Brain microvascular endothelial cell (primary cell): ENCODE data around the gene PDE11A.

Experiments used
- DNase-seq: peaks from one replicate; pipeline ENCODE4 v3.0.0-alpha.2; 2020
- H3K27ac ChIP-seq: fragments of 250-450 bp; sonication (Bioruptor Pico); 2 replicates; pipeline ENCODE4 v1.5.1; 2020; ENCODE audit warnings: mild to moderate bottlenecking, moderate library complexity
- H3K27me3 ChIP-seq: fragments of 250-450 bp; sonication (Bioruptor Pico); replicated peaks from 2 replicates; pipeline ENCODE4 v1.5.1; 2020; ENCODE audit warnings: mild to moderate bottlenecking
- H3K36me3 ChIP-seq: fragments of 250-450 bp; sonication (Bioruptor Pico); replicated peaks from 2 replicates; pipeline ENCODE4 v1.5.1; 2020; ENCODE audit warnings: mild to moderate bottlenecking
- H3K4me3 ChIP-seq: 2 replicates; pipeline ENCODE4 v1.5.1; 2011; ENCODE audit warnings: low read depth, mild to moderate bottlenecking, control low read depth, low read length, moderate library complexity
- in situ Hi-C: cut with HindIII; loops from 2 replicates; pipeline ENCODE4 v1.10.0; 2017; ENCODE audit warnings: low sequenced_read_pairs, low pct_ligation_motif_present
- TF ChIP-seq, protein P1 (sequence below): IDR thresholded peaks from 2 replicates; pipeline ENCODE4 v1.5.1; 2011; ENCODE audit warnings: low read depth, mild to moderate bottlenecking, moderate library complexity, low read length, control low read depth, inconsistent platforms; ENCODE audit errors: missing control alignments

Gene PDE11A

DNA sequence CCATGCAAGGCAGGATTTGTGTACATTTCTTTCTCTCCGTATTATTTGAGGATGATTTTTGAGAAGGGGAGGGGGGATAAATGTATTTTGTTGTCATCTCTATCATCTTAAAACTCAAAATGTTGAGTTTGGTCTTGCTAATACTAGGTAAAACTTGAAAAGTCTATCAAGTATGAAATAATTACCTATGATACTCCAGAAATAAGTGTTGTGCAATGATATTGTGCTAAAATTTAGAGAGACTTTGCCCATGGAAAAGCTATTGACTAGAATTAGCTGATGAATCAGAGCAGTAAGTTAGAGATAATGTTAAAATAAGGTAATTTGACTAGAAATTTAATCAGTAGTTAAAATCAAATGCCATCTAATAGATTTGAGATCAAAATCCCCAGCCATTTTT is 356.1 kb downstream of the PDE11A start:
- TF ChIP-seq, protein P1, sequence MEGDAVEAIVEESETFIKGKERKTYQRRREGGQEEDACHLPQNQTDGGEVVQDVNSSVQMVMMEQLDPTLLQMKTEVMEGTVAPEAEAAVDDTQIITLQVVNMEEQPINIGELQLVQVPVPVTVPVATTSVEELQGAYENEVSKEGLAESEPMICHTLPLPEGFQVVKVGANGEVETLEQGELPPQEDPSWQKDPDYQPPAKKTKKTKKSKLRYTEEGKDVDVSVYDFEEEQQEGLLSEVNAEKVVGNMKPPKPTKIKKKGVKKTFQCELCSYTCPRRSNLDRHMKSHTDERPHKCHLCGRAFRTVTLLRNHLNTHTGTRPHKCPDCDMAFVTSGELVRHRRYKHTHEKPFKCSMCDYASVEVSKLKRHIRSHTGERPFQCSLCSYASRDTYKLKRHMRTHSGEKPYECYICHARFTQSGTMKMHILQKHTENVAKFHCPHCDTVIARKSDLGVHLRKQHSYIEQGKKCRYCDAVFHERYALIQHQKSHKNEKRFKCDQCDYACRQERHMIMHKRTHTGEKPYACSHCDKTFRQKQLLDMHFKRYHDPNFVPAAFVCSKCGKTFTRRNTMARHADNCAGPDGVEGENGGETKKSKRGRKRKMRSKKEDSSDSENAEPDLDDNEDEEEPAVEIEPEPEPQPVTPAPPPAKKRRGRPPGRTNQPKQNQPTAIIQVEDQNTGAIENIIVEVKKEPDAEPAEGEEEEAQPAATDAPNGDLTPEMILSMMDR: no peak
- no peak overlapping the region for H3K4me3 ChIP-seq
- no peak for DNase-seq
- H3K27ac ChIP-seq: no peak overlapping the region
- in situ Hi-C loops: no loop called here
- H3K36me3 ChIP-seq: no peaks in the 10 kb centered on the region
- H3K27me3 ChIP-seq: peaks cover 4% of the 10 kb centered on the region

DNA sequence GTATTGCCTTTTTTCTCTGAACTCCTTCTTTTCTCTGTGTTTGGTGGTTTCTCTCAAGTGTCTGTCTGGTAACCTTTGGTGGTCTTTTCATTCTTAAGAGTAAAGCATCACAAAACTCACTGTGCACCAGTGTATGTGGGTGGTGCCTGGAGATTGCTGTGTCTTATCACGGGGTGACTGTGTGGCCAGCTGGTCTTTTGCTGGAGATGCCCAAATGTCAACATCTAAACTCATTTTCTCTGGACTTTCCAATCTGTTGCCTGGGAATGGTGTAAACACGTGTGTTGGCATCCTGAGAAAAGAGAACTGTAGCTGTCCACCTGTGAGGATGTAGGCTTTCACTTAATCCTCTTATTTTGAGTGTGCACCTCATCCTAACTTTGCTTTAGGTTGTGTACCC is 356.8 kb downstream of the PDE11A start:
- TF ChIP-seq, protein P1: no peak
- in situ Hi-C loops: no loop called here
- DNase-seq: no peak
- no peaks in the 10 kb centered on the region for H3K36me3 ChIP-seq
- peaks cover 4% of the 10 kb centered on the region for H3K27me3 ChIP-seq
- H3K4me3 ChIP-seq: no peak overlapping the region
- H3K27ac ChIP-seq: no peak overlapping the region

DNA sequence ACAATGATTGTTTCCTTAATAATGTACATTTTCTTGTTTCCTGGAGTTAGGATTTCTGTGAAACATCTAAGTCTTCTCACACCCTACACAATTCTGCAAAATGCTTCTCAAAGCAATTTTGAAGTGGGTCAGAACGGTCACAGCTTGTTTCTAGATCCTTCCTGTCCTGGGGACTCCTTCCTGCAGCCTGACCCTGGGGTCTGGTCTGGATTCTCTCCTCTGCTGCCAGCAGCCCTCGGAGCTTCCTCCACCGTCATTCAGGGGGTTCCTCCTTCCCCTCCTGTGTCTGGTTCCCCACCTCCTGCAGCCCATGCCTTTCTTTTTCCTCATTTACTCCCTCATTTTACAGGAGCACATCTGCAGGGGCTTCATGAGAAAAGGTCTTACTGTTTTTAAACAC is 357.9 kb downstream of the PDE11A start:
- no peaks in the 10 kb centered on the region for H3K36me3 ChIP-seq
- TF ChIP-seq, protein P1: no peak
- no peak overlapping the region for H3K27ac ChIP-seq
- H3K27me3 ChIP-seq: peaks cover 4% of the 10 kb centered on the region
- DNase-seq: no peak
- H3K4me3 ChIP-seq: no peak overlapping the region
- in situ Hi-C loops: no loop called here

DNA sequence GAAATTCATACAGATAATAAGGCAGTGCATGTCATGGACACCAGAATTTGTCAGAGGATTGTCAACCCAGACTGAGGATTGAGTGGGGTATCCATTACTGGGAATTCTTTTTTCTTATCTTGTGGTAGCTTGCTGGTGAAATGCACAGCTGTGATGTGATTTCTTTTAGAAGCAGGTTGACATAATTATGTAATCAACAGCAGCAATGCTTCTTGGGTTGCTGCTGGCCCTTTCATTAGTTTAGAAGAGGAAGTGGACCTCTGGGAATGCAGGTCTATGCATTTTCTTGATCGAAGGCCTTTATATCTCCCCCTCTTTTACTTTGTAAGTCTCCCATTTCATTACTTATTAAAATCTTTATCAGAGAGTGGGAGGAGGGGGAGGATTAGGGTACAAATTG is 360.1 kb downstream of the PDE11A start:
- no peak for DNase-seq
- Histone ChIP-seq H3K27ac (no peak overlapping the region), H3K4me3 (no peak overlapping the region), H3K36me3 (no peaks in the 10 kb centered on the region), H3K27me3 (peaks cover 4% of the 10 kb centered on the region)
- in situ Hi-C loops: no loop called here
- TF ChIP-seq, protein P1: no peak

DNA sequence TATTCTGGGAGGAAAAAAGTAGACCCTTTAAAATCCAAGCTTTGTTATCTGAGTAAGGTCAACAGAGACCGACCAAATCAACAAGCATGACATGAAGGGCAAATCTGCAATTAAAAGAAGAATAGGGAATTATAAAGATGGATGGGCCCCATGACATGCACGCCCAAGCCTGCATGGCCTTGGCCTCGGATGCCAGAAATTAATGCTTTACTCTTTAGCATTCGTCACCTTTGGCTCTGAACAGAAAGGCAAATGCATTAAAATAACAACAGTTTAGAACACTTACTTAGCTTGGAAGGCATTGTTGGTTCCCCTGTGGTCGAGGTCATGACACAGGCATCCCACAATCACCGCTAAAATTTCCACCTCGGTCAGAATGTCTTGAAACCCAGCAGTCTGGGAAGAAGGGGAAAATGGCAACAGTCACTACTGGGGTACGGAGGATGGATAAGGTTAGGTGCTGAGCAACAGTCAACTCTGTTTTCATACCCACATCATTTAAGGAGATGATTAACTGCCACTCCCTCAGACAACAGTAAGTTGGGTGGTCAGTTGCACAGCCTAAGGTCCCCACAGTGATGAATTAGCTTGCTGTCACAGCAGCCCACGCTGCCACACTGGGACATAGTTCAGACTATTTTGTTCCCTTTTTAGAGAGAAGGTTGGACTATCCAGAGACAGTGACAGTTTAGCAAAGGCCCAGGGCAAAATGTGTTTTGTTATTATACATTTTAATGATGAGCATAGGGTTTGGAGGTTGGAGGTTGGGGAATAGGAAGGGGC is 360.9 kb downstream of the PDE11A start:
- TF ChIP-seq, protein P1: no peak
- Histone ChIP-seq H3K4me3 (no peak overlapping the region), H3K27me3 (peaks cover 4% of the 10 kb centered on the region), H3K36me3 (no peaks in the 10 kb centered on the region), H3K27ac (no peak overlapping the region)
- no peak for DNase-seq
- in situ Hi-C loops: no loop called here

DNA sequence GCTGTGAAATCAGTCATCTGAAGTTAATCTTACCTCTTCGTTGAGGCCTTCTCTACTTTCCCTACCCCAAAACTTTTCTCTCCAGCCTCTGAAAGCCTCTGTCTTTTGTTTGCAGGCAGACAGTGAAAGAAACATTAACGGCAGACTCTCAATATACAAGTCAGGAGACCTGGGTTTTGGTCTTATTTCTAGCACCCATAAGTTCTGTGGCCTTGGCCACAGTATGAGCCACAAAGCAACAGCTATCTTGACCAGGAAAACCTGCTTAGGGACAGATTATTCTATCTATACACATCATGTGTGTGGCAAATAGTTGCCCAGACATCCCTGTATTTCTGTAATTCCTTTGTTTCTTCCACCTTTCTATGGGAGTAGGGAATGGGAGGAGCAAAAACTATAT is 361.7 kb downstream of the PDE11A start:
- no peaks in the 10 kb centered on the region for H3K36me3 ChIP-seq
- DNase-seq: no peak
- in situ Hi-C loops: no loop called here
- TF ChIP-seq, protein P1: no peak
- H3K4me3 ChIP-seq: no peak overlapping the region
- peaks cover 2% of the 10 kb centered on the region for H3K27me3 ChIP-seq
- H3K27ac ChIP-seq: no peak overlapping the region
